ENCODE measurements around the gene HOXA2. TPM values are rescaled to one million over a fixed set of nuclear protein-coding genes. Genes with fewer than 3 reads are reported as not detected.
A peak's percentile ranks its signal among the peaks of the same experiment; 100 is the strongest.

Gene HOXA2
- total and polyA plus RNA-seq, 2 donors (not counting 1 experiment from before 2014, with no cell fraction given), result 1.3 to 2.6 TPM

DNA sequence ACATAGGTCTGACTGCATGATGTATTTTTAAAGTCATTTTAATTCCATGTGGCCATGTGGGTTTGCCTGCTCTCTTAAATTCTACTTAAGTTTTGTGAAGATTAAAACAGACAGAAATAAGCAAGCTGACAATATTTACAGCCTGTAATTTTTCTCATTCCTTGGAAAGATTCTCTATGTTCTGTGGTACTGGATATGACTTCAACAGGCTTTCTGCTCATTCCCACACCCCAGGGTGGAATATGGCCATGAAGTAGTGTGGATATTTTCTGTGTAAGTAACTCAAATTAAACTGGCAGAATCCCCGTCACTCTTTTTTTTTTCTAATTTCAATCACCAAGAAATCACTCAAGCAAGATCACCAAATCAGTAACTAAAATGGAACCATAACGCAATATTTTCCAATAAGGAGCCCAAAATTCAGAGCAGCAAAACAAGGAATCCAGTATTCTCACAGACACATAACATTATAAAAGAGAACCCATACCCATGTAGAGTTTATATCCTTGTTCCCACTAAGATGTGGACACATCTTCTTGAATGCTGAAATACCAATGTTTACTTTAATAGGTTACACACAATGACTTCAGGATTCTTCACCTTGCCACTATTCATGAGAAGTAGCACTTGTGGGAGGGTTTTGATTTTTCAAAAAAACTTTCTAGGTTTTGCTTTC, 35.3 kb upstream of the HOXA2 start:
- peak overlapping the region; percentile 98 for H3K27ac ChIP-seq (ENCODE audit: insufficient read depth, low read length)
- H3K79me2 ChIP-seq (ENCODE audit: control insufficient read depth, insufficient read depth, low read length), result peaks cover 69% of the 10 kb centered on the region
- H3K36me3 ChIP-seq (ENCODE audit: control insufficient read depth, insufficient read depth, low read length), result peaks cover 2% of the 10 kb centered on the region
- TF ChIP-seq, protein P1, sequence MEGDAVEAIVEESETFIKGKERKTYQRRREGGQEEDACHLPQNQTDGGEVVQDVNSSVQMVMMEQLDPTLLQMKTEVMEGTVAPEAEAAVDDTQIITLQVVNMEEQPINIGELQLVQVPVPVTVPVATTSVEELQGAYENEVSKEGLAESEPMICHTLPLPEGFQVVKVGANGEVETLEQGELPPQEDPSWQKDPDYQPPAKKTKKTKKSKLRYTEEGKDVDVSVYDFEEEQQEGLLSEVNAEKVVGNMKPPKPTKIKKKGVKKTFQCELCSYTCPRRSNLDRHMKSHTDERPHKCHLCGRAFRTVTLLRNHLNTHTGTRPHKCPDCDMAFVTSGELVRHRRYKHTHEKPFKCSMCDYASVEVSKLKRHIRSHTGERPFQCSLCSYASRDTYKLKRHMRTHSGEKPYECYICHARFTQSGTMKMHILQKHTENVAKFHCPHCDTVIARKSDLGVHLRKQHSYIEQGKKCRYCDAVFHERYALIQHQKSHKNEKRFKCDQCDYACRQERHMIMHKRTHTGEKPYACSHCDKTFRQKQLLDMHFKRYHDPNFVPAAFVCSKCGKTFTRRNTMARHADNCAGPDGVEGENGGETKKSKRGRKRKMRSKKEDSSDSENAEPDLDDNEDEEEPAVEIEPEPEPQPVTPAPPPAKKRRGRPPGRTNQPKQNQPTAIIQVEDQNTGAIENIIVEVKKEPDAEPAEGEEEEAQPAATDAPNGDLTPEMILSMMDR (conservative IDR thresholded peaks at IDR 0.05 in 1 of 2, IDR thresholded peaks at IDR 0.05 in 1 of 2; ENCODE audit: low read depth in 1 of 2, low read length in 2 of 2), result no peak
- no peak for TF ChIP-seq EZH2 (IDR thresholded peaks at IDR 0.05; ENCODE audit: low read length, missing control alignments)
- no peaks in the 10 kb centered on the region for H3K9me3 ChIP-seq (ENCODE audit: control insufficient read depth, insufficient read depth, low read depth, low read length)
- H3K27me3 ChIP-seq (ENCODE audit: control insufficient read depth, insufficient read depth, low read length), result no peaks in the 10 kb centered on the region
- no peak overlapping the region for H3K9ac ChIP-seq (ENCODE audit: insufficient read depth, low read length)
- no peaks in the 10 kb centered on the region for H4K20me1 ChIP-seq (ENCODE audit: control insufficient read depth, extremely low read depth, insufficient read depth, low read length)
- peak in 1 of 2 donors; percentile 73 for DNase-seq (ENCODE audit: low read depth in 2 of 2)
- H3K4me2 ChIP-seq (ENCODE audit: extremely low read depth, insufficient read depth, low read length), result peak overlapping the region; percentile 99
- H3K4me1 ChIP-seq (ENCODE audit: control insufficient read depth, extremely low read depth, insufficient read depth, low read length), result peaks cover 36% of the 10 kb centered on the region
- H2AFZ ChIP-seq (ENCODE audit: low read length), result no peak overlapping the region
- H3K4me3 ChIP-seq (replicated peaks in 1 of 4; ENCODE audit: control extremely low read depth in 1 of 4, insufficient read depth in 1 of 4, low read depth in 3 of 4, low read length in 4 of 4), result peak overlapping the region in 3 of 4 experiments; percentile 2 to 99 (median 57)

DNA sequence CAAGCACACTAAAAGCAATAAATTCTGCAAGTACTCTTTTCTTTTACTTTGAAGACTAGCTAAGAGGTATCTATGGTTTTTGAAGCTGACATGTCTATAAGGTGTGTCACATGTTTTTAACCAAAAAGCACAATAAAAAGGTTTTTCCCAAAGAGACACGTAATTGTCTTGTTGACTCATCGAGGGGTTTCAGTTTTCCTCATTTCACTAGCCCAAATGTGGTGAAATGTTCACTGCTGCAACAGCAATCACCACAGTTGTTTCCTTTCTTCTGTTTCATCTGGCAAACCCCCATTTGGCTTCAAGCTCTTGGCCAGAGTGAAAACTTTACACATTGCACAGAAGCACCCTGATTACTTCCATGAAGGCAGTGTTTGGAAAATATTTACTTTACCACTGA, 31.9 kb upstream of the HOXA2 start:
- H3K79me2 ChIP-seq (ENCODE audit: control insufficient read depth, insufficient read depth, low read length), result peaks cover 41% of the 10 kb centered on the region
- no peaks in the 10 kb centered on the region for H4K20me1 ChIP-seq (ENCODE audit: control insufficient read depth, extremely low read depth, insufficient read depth, low read length)
- H3K36me3 ChIP-seq (ENCODE audit: control insufficient read depth, insufficient read depth, low read length), result no peaks in the 10 kb centered on the region
- no peak overlapping the region for H3K4me2 ChIP-seq (ENCODE audit: extremely low read depth, insufficient read depth, low read length)
- H3K9ac ChIP-seq (ENCODE audit: insufficient read depth, low read length), result no peak overlapping the region
- TF ChIP-seq EZH2 (IDR thresholded peaks at IDR 0.05; ENCODE audit: low read length, missing control alignments), result no peak
- TF ChIP-seq, protein P1 (conservative IDR thresholded peaks at IDR 0.05 in 1 of 2, IDR thresholded peaks at IDR 0.05 in 1 of 2; ENCODE audit: low read depth in 1 of 2, low read length in 2 of 2), result no peak
- H3K9me3 ChIP-seq (ENCODE audit: control insufficient read depth, insufficient read depth, low read depth, low read length), result no peaks in the 10 kb centered on the region
- peak; percentile 95 to 98 for DNase-seq (ENCODE audit: low read depth in 2 of 2)
- no peaks in the 10 kb centered on the region for H3K27me3 ChIP-seq (ENCODE audit: control insufficient read depth, insufficient read depth, low read length)
- no peak overlapping the region for H3K4me3 ChIP-seq (replicated peaks in 1 of 4; ENCODE audit: control extremely low read depth in 1 of 4, insufficient read depth in 1 of 4, low read depth in 3 of 4, low read length in 4 of 4)
- peak overlapping the region; percentile 9 for H3K27ac ChIP-seq (ENCODE audit: insufficient read depth, low read length)
- H3K4me1 ChIP-seq (ENCODE audit: control insufficient read depth, extremely low read depth, insufficient read depth, low read length), result peaks cover 31% of the 10 kb centered on the region
- no peak overlapping the region for H2AFZ ChIP-seq (ENCODE audit: low read length)

DNA sequence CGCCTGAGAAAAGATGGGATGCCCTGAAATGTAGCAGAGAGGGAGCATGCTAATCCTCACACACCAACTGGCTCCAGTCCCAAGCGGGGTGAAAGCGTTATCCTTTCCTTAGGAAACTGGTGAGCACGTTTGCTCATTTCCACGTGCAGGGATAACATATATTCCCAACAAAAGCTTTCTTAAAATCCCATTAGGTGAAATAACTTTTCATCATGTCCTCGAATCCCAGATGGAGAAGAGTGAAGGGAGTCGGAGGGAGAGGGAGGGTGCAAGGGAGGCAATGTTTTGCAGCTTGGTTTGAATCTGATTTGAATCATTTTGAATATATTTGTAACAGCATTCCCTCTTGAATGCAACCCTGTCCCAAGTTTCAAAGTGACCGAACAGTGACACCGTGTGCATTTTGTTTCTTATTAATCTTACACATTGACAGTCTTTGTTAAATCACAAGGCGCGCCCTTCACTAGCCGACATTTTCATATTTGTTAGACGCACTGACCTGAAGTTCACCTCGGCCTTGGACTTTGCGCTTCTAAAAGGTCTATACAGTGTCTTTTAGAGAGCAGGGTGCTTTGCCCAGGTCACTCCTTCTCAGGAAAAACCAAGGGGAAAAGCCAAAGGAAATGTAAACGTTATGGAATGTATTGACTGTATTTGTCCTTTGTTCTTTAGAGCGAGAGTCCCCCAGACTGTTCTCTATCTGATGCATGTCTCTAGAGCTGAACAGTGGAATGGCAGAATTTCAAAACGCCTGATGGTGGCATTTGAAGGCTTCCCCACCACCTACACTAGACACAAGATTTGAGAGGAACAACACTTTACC, 31.1 kb upstream of the HOXA2 start:
- Histone ChIP-seq H4K20me1 (ENCODE audit: control insufficient read depth, extremely low read depth, insufficient read depth, low read length) (no peaks in the 10 kb centered on the region), H3K36me3 (ENCODE audit: control insufficient read depth, insufficient read depth, low read length) (no peaks in the 10 kb centered on the region), H3K4me3 (replicated peaks in 1 of 4; ENCODE audit: control extremely low read depth in 1 of 4, insufficient read depth in 1 of 4, low read depth in 3 of 4, low read length in 4 of 4) (no peak overlapping the region), H3K4me1 (ENCODE audit: control insufficient read depth, extremely low read depth, insufficient read depth, low read length) (peaks cover 31% of the 10 kb centered on the region), H3K9ac (ENCODE audit: insufficient read depth, low read length) (no peak overlapping the region), H3K9me3 (ENCODE audit: control insufficient read depth, insufficient read depth, low read depth, low read length) (no peaks in the 10 kb centered on the region), H2AFZ (ENCODE audit: low read length) (no peak overlapping the region), H3K27me3 (ENCODE audit: control insufficient read depth, insufficient read depth, low read length) (no peaks in the 10 kb centered on the region), H3K27ac (ENCODE audit: insufficient read depth, low read length) (peak overlapping the region; percentile 9), H3K79me2 (ENCODE audit: control insufficient read depth, insufficient read depth, low read length) (peaks cover 39% of the 10 kb centered on the region), H3K4me2 (ENCODE audit: extremely low read depth, insufficient read depth, low read length) (peak overlapping the region; percentile 19)
- TF ChIP-seq, protein P1 (conservative IDR thresholded peaks at IDR 0.05 in 1 of 2, IDR thresholded peaks at IDR 0.05 in 1 of 2; ENCODE audit: low read depth in 1 of 2, low read length in 2 of 2), result no peak
- TF ChIP-seq EZH2 (IDR thresholded peaks at IDR 0.05; ENCODE audit: low read length, missing control alignments), result no peak
- peak in 1 of 2 donors; percentile 25 for DNase-seq (ENCODE audit: low read depth in 2 of 2)
